GM21786 (cell line): ENCODE results near the gene C9orf78.

ENCODE experiments used
- ATAC-seq: cut with Tn5 transposase; IDR thresholded peaks from one replicate; pipeline ENCODE4 v1.9.1; 2021; ENCODE audit not compliant: unreplicated experiment

C9orf78 gene

DNA sequence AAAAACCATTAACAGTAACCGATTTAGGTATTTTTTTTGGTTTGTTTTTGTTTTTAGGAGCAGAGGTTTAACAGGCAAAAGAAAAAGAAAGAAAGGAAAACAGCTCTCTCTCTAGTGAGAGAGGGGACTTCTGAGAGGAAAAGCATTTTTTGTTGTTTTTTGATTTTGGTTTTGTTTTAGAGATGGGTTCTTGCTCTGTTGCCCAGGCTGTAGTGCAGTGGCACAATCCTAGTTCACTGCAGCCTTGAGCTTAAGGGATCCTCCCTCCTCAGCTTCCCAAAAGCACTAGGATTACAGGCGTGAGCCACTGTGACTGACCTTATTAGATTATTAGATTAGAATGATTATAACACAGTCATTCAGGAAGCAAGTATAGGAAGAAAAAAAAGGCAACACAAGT, 10.3 kb upstream of the C9orf78 start:
- no peak for ATAC-seq

DNA sequence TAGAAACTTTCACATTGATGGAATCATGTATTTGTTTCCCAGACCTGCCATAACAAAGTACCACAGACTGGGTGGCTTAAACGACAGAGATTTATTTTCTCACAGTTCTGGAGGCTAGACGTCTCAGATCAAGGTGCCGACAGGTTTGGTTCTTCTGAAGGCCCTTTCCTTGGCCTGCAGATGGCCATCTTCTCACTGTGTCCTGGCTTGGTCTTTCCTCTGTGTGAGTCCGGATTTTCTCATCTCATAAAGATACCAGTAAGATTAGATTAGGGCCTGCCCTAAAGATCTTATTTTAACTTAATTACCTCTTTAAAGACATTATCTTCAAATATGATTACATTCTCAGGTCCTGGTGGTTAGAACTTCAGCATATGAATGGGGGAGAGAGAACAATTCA, 6.0 kb upstream of the C9orf78 start:
- ATAC-seq = no peak

GRCh38 chr9:129840034-129840433, 5.0 kb upstream of the C9orf78 start:
- no peak for ATAC-seq

DNA sequence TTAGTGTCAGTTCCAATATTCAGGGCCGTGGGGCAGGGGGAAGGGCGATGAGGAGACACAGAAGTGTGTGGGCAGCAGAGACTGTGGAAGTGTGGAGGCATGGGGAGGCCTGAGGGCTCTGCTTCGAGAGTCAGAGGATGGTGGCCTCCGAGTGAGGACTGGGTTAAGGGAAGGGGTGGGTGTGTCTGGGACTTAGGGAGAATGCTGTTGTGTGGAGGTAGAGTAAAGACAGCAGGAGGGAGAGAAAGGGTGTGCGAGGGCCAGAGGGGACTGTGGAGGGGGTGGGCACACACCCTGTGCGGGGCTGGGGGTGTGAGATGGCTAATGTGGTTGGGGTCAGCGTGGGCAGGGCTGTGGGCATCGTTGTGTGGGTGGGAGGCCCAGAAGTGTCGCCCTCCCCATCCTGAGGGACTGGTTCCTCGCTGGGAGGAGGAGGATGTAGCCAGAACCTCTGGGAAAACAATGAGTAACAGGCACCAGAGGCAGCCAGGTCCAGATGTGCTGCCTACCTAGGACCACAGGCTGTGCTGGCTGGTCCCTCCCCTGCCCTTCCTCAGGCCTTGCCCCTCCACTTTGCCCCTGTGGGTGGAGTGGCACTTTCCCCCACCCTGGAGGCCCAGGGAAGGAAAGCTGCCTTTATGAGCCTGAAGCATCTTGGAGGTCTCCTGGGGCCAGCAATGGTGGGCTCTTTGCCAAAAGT, 4.4 kb upstream of the C9orf78 start:
- ATAC-seq = no peak

DNA sequence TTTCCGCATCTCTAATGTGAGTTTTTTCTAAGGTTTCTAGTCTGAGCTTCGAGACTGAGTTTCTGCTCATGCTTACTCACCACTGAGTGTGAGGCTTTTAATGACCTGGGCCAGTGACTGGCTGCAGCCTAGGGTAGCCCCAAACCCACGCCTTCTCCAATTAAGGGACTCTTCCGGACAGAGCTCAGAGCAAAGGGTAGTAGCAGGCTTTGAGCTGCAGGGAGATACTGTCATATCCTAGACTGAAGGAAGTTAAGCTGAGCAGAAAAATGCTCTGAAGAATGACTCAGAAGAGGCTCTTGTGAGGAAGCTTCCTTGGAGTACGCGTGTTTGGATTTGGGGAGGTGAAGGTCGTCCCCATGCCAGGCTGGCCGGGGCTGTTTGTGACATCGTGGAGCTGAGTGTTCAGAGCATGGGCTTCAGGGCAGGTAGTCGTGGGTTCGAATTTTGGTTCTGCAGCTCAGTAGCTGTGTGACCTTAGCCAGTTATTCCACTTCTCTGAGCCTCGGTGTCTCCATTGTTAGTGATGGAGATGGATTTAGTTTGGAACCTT, 3.7 kb upstream of the C9orf78 start:
- ATAC-seq = no peak

GRCh38 chr9:129836311-129837007, 1.4 kb upstream of the C9orf78 start:
- ATAC-seq = no peak

GRCh38 chr9:129835860-129836223, 767 bp upstream of the C9orf78 start:
- ATAC-seq = no peak

- peak; percentile 28 for ATAC-seq
Measured at GRCh38 chr9:129834489-129835127, 467 bp downstream of the C9orf78 start.

DNA sequence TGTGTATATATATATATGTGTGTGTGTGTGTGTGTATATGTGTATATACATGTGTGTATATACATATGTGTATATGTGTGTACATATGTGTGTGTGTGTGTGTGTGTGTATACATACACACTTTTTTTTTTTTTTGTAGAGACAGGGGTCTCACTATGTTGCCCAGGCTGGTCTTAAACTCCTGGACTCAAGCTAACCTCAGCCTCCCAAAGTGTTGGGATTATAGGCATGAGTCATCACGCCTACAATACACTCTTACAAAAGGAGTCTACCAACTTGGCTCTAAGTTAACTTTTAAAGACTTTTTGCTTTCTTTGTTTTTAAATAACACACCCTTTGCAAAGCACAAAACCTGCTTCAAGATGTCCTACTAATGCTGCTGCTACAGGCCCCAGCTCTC, 2.1 kb downstream of the C9orf78 start:
- no peak for ATAC-seq

- no peak for ATAC-seq
Measured at GRCh38 chr9:129828969-129829368, 6.1 kb downstream of the C9orf78 start.

DNA sequence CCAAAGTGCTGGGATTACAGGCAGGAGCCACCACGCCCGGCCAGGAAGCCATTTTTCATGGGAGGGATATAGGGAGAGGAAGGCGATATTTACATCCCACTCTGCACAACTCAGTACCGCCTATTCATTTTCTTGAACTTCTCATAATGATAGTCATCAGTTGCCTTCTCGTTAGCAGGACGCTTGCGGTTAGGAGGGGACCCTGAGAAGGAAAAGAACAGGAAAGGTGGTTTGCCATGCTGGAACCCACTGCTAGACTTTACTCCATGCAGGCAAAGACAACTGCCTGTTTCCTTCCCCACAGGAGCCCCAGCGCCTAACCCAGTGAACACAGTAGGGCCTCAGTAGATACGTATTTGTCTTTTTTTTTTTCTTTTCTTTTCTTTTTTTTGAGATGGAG, 7.0 kb downstream of the C9orf78 start:
- no peak for ATAC-seq

DNA sequence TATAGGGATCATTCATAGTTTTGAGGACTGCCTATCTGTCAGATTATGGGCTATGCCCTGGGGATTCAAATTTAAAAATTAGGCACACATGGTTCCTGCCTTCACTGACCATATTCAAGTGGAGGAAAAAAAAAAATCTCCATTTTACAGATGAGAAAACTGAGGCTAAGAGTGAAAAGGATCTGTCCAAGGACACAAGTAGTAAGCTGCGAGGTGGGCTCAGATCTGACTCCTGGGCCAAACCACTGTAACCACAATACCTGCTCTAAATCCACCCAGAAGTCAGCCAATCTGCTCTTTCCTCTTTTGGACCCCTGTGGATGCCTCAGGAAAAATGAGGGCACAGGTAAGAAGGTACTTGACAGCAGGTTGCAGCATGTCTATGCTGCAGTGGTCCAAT, 8.3 kb downstream of the C9orf78 start:
- ATAC-seq = no peak

DNA sequence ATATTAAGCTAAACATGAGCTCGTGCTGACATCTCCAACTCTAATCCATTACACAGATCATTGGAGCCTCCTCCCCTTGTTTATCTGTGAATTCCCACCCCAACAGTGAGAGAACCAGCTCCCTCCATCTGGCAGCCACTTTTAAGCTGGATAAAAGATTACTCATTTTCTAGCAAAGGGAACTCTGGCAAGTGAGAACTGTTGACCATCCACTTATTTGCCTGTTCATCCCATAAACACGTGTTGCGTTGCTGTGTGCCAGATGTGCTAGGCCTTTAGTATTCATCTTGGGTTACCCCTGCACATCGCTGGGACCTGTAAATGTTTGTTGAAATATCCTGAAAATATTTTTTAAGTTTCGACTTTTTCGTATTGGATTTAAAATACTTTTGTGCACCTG, 8.7 kb downstream of the C9orf78 start:
- no peak for ATAC-seq

- peak; percentile 90 for ATAC-seq
Measured at GRCh38 chr9:129823935-129824601, 11.0 kb downstream of the C9orf78 start, which contains the start of gene TOR1A. Gene TOR1A (minus strand): TSS chr9:129824136. CDS start chr9:129824085, 51 bp downstream.

DNA sequence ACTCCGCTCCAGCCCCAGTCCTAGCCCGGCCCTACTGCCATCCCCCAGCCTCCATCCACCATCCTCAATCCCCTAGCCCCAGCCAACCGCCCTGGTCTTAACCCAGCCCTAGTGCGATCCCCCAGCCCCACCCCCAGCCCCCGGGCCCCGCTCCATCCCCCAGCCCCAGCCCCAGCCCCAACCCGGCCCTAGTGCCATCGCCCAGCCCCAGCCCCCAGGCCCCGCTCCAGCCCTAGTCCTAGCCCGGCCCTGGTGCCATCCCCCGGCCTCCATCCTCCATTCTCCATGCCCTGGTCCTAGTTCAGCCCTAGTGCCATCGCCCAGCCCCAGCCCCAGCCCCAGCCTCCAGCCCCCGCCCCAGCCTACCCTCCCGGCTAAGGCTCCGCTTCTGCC, 11.5 kb downstream of the C9orf78 start:
- ATAC-seq = peak; percentile 5

GRCh38 chr9:129822898-129823541, 12.1 kb downstream of the C9orf78 start:
- ATAC-seq = no peak

GRCh38 chr9:129816501-129817435, 18.3 kb downstream of the C9orf78 start:
- ATAC-seq = no peak

DNA sequence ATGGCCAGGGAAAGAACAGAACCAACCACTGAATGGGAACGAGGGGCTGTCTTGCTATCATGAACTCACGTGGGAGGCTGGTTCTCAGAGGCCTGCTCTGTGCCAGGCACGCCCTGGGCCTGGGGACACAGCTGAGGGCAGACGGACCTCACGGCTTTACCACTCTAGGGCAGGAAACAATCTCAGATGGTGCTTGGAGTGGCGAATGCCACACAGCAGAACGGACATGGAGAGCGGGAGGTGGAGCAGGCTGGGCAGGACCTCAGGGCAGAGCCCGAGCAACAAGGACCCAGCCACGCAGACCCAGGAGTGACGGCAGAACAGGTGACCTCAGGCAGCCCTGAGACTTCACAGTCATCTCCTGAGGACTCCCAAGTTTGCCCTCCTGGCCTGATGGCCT, 19.8 kb downstream of the C9orf78 start:
- no peak for ATAC-seq

- no peak for ATAC-seq
Measured at GRCh38 chr9:129814432-129815223, 20.4 kb downstream of the C9orf78 start.
